ENCODE data around the gene UNC119. TPM values are rescaled to one million over a fixed set of nuclear protein-coding genes. Genes with fewer than 3 reads are reported as not detected.

UNC119 gene
- total and polyA plus RNA-seq, 2 of the 13 experiments (the other 11 are each of a cell fraction or from before 2014, with no cell fraction given) = 10.4 to 63.1 TPM

GRCh38 chr17:28576758-28577465 lies 24.5 kb upstream of the UNC119 start, which contains the start of gene ALDOC (continued):
- TF ChIP-seq GMEB2 (CRISPR knock-in tag; IDR thresholded peaks at IDR 0.05; ENCODE audit: low read depth) (no peak), TBL1XR1 (IDR thresholded peaks at IDR 0.05; ENCODE audit: borderline replicate concordance, low read length, partially characterized antibody) (no peak), HNRNPK (IDR thresholded peaks at IDR 0.05; ENCODE audit: low read depth, low read length, poor library complexity, severe bottlenecking) (no peak), JDP2 (CRISPR knock-in tag; IDR thresholded peaks at IDR 0.05; ENCODE audit: borderline replicate concordance) (no peak), AGO1 (IDR thresholded peaks at IDR 0.05; ENCODE audit: low read depth, low read length, poor library complexity, severe bottlenecking) (no peak), JUN (CRISPR knock-in tag; IDR thresholded peaks at IDR 0.05) (no peak), SATB2 (CRISPR knock-in tag; IDR thresholded peaks at IDR 0.05) (no peak), SMYD3 (CRISPR knock-in tag; IDR thresholded peaks at IDR 0.05) (no peak), ZMYM3 (CRISPR knock-in tag; IDR thresholded peaks at IDR 0.05) (peak; percentile 28; the same call in 1 of the 2 replicates), ZNF557 (CRISPR knock-in tag; IDR thresholded peaks at IDR 0.05) (no peak), HOMEZ (CRISPR knock-in tag; IDR thresholded peaks at IDR 0.05; ENCODE audit: low read depth) (peak; percentile 51; the same call in 1 of the 2 replicates), ZNF552 (CRISPR knock-in tag; IDR thresholded peaks at IDR 0.05; ENCODE audit: borderline replicate concordance) (0 out of 2 replicates have a peak, but pooled peaks have one; percentile 18), TRAFD1 (CRISPR knock-in tag; IDR thresholded peaks at IDR 0.05; ENCODE audit: borderline replicate concordance) (no peak), ELF4 (CRISPR knock-in tag; IDR thresholded peaks at IDR 0.05; ENCODE audit: borderline replicate concordance) (no peak), ARID2 (CRISPR knock-in tag; IDR thresholded peaks at IDR 0.05; ENCODE audit: borderline replicate concordance) (no peak), HDAC1 (CRISPR knock-in tag; IDR thresholded peaks at IDR 0.05) (no peak), HNRNPLL (IDR thresholded peaks at IDR 0.05; ENCODE audit: low read depth, low read length, poor library complexity, severe bottlenecking) (peak; percentile 69), ZBTB39 (CRISPR knock-in tag; IDR thresholded peaks at IDR 0.05) (no peak), IRX3 (CRISPR knock-in tag; IDR thresholded peaks at IDR 0.05; ENCODE audit: borderline replicate concordance, low read depth) (no peak), FOXC1 (CRISPR knock-in tag; IDR thresholded peaks at IDR 0.05; ENCODE audit: borderline replicate concordance) (no peak), ZNF83 (CRISPR knock-in tag; IDR thresholded peaks at IDR 0.05; ENCODE audit: borderline replicate concordance) (no peak), ZNF619 (CRISPR knock-in tag; IDR thresholded peaks at IDR 0.05) (peak; percentile 47; the same call in 1 of the 2 replicates), BRCA1 (CRISPR knock-in tag; IDR thresholded peaks at IDR 0.05) (no peak)
